Erythroblast (primary cell): ENCODE data around the gene GJA3.

Experiments
- GATA1 ChIP-seq: IDR thresholded peaks from 2 replicates; pipeline ENCODE4 v1.6.1; 2011; ENCODE audit warnings: low read depth, mild to moderate bottlenecking, control low read depth, low read length, moderate library complexity
- POLR2A ChIP-seq: IDR thresholded peaks from 2 replicates; pipeline ENCODE4 v1.6.1; 2011; ENCODE audit warnings: mild to moderate bottlenecking, low read length

DNA sequence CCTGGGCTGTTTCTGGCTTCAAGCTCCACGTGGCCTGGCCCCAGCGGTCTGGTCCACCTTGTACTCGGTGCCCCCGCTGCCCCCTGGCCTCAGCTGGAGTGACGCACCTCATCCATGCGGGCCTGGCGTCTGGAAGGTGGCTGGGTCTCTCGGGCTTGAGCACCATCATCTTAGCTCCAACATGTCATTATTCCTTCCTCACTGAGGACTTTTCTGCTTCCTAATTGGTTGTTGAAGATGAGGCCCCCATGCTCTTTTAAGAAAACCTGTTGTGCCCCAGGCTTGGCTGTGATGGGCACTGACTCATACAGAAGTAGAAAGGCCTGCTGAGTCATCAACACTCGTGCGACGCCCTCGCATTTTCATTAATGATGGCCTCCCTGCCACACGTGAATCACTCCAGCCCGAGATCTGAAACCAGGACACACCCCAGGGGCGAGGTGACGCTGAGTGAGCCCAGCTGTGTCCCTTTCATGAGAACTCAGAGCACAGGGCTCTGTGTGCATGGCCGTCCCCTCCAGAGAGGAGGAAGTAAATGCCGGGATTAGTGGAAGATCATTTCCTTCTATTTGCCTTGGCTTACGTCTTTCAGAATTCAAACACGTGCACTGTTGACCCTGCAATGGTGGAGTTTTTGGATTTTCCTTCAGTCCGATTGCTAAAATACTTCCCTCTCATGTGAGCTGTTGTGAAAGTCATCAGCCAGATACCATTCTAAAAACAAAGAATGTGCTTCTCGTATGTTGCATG, 14.0 kb upstream of the GJA3 start:
- TF ChIP-seq POLR2A (no peak), GATA1 (no peak)
